ENCODE measurements around the gene SPATA32. TPM values are rescaled to one million over a fixed set of nuclear protein-coding genes. Genes with fewer than 3 reads are reported as not detected.

Gene SPATA32, protein sequence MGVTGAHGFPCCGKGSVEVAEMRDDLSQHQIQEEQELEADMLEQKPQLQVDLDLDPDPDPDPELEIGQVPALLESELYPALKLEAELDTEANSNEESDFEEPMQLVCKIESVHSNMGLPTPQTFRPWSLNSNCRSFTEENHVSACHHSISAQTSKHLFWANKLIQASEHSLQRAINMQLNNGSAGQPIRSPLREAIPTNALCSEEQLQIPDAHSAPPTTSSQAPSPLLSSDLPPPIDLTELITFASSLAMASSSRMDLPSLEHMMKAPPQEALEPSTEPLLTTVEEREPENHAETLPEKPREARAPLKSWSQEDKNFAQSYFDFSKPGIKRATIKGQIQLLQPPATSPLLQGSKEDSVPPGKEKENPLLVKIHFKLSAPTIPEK
- total RNA-seq: not detected

DNA sequence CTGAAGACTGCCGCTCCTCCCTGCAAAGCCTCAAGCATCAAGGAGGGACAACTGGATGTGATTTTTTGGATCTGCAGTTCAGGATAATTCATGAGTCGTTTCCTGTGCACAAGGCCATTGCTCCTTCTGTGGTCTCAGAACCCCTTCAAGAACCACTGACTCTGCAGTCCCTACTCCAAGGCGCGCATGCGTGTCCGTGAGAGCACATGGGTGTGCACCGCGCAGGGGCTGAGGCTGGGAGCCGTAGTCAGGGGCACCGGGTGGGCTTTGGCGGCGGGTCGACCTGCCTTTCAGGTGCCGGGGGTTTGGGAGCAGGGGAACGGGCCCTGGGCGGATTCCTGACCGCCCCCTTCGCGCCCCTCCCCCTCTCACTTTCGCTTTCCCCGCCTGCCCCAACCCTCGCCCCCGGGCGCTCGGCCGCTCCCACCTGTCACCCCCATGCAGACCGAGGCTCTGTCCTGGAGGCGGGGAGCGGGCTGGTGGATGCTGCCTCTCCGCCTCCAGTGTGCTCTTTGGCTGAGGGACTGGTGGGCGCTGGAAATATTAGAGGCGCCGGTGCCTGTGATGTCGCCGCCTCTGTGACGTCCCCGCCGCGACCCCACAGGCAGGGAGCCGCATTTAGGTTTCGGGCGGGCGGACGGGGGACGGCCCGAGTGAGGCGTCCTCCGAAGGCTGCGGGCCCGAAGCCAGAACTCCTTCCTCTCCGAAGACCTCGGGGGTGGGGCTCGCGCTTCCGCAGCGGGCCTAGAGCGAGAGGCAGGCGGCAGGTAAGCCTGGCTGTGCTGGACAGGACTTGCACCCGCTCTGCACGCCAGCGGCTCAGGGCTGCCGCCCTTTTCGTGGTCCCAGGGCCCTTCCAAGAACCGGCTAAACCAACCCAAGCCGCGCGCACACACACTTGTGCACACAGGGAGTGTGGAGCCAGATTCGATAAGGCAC is at the start of gene SPATA32:
SPATA32 (minus strand) TSS at position 518 of the 939 bp plus-strand sequence; CDS start at position 440, 78 bp downstream.
- H3K4me3 ChIP-seq: peak within 1 kb of the TSS; percentile 65 to 85 (median 81)
- H3K27me3 ChIP-seq: no peaks in the 10 kb centered on the region
- H3K4me1 ChIP-seq: peaks cover 23 to 26% (median 24%) of the 10 kb centered on the region in 4 donors
- intact Hi-C loops (cut with DNase I): no loop called here
- no peak for TF ChIP-seq EP300 (IDR thresholded peaks at IDR 0.05)
- no peak for TF ChIP-seq POLR2AphosphoS5 (IDR thresholded peaks at IDR 0.05)
- no peak for TF ChIP-seq POLR2A (IDR thresholded peaks at IDR 0.05; ENCODE audit: low read depth)
- TF ChIP-seq, protein P1, sequence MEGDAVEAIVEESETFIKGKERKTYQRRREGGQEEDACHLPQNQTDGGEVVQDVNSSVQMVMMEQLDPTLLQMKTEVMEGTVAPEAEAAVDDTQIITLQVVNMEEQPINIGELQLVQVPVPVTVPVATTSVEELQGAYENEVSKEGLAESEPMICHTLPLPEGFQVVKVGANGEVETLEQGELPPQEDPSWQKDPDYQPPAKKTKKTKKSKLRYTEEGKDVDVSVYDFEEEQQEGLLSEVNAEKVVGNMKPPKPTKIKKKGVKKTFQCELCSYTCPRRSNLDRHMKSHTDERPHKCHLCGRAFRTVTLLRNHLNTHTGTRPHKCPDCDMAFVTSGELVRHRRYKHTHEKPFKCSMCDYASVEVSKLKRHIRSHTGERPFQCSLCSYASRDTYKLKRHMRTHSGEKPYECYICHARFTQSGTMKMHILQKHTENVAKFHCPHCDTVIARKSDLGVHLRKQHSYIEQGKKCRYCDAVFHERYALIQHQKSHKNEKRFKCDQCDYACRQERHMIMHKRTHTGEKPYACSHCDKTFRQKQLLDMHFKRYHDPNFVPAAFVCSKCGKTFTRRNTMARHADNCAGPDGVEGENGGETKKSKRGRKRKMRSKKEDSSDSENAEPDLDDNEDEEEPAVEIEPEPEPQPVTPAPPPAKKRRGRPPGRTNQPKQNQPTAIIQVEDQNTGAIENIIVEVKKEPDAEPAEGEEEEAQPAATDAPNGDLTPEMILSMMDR (IDR thresholded peaks at IDR 0.05): no peak
- peak within 1 kb of the TSS; percentile 42 to 65 (median 52) for H3K27ac ChIP-seq (replicated peaks in 1 of 4)
- 18% methylated on average over 15 of the region's 68 CpGs for whole genome bisulfite sequencing
- no peak for DNase-seq (ENCODE audit: extremely low spot score)
- H3K9me3 ChIP-seq: no peaks in the 10 kb centered on the region
- H3K36me3 ChIP-seq: peaks cover 25 to 40% (median 39%) of the 10 kb centered on the region in 4 donors

DNA sequence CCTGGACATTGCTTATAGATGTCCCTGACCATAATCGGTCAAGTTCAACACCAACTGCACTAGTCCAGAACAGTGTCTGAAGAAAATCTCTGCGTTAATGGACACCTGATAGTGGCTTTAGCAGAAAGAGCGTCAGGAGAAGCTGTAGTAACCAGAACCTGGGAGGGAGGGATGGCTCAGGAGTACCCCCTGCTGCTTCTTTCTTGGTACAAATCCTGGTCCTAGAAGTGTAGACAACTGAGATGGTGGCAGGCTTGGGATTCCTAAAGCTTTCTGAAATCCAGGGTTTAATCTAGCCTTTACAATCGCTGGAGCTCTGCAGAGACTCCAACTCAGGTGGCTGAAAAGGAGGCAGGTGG is 49.5 kb upstream of the SPATA32 start:
- no peaks in the 10 kb centered on the region for H3K27me3 ChIP-seq
- H3K9me3 ChIP-seq: no peaks in the 10 kb centered on the region
- peaks cover 0 to 3% (median 0%) of the 10 kb centered on the region in 4 donors for H3K36me3 ChIP-seq
- H3K27ac ChIP-seq (replicated peaks in 1 of 4): peak overlapping the region; percentile 92 to 99 (median 94)
- intact Hi-C loops (cut with DNase I): loop anchor here (5.0 kb wide), 1 partner anchor 34 kb away; no protein-coding TSS in a partner anchor
- 80% methylated on average over 3 of the region's 4 CpGs for WGBS
- DNase-seq (ENCODE audit: extremely low spot score): no peak
- peaks cover 77 to 100% (median 97%) of the 10 kb centered on the region in 4 donors for H3K4me1 ChIP-seq
- peak overlapping the region in 1 of 4 donors; percentile 41 for H3K4me3 ChIP-seq
- TF ChIP-seq POLR2AphosphoS5 (IDR thresholded peaks at IDR 0.05): no peak
- TF ChIP-seq, protein P1 (IDR thresholded peaks at IDR 0.05): peak; percentile 16 to 27 (median 25)

DNA sequence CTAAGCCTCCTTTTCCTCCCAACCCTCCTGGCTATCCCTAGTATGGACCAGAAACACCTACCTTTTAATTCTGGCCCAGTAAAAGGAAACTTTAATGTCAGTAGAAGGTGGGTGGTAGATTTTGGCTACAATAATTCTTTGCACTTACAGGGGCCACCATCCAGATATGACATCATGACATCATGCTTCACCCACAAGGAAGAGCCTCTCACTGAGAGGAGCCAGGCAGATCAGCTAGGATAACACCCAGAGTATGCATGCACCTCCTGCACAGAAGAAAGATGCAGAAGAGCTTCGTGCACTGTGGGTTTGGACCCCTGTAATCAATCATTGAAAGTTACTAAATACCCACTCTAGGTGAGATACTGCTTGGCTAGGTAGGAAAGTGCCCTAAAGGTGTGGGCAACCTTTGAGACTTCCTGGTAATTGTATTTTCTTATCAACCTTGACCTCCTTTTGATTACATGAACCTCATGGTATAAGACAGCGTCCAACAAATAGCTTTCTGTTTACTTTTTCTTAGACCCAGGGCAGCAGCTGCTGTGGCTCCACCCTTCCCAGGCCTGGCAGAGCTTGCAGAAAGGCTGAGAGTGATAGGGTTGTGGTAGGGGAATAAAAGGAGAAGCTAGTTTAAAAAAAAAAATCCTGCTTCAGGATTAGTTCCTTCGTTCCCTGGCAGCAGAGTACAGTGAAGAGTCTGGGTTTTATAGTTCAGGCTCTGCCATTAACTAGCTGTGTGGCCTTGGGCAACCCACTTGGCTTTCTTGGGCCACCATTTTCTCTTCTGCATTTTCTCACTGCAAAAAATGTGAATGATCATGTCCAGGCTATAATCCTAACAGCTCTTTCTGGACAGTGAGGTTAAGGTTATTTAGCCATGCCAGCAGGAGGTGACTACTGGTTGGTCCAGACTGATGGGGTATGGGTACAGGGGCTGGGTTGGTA is 48.8 kb upstream of the SPATA32 start:
- intact Hi-C loops (cut with DNase I): loop anchor here (5.0 kb wide), 1 partner anchor 33 kb away; no protein-coding TSS in a partner anchor
- H3K9me3 ChIP-seq: no peaks in the 10 kb centered on the region
- peaks cover 84 to 100% (median 100%) of the 10 kb centered on the region in 4 donors for H3K4me1 ChIP-seq
- no peak overlapping the region for H3K4me3 ChIP-seq
- peak overlapping the region; percentile 92 to 99 (median 94) for H3K27ac ChIP-seq (replicated peaks in 1 of 4)
- TF ChIP-seq EP300 (IDR thresholded peaks at IDR 0.05): no peak
- TF ChIP-seq, protein P1 (IDR thresholded peaks at IDR 0.05): no peak
- TF ChIP-seq POLR2AphosphoS5 (IDR thresholded peaks at IDR 0.05): no peak
- TF ChIP-seq POLR2A (IDR thresholded peaks at IDR 0.05; ENCODE audit: low read depth): no peak
- peaks cover 0 to 3% (median 0%) of the 10 kb centered on the region in 4 donors for H3K36me3 ChIP-seq
- 17% methylated on average over 3 of the region's 3 CpGs for WGBS
- H3K27me3 ChIP-seq: no peaks in the 10 kb centered on the region
- no peak for DNase-seq (ENCODE audit: extremely low spot score)

DNA sequence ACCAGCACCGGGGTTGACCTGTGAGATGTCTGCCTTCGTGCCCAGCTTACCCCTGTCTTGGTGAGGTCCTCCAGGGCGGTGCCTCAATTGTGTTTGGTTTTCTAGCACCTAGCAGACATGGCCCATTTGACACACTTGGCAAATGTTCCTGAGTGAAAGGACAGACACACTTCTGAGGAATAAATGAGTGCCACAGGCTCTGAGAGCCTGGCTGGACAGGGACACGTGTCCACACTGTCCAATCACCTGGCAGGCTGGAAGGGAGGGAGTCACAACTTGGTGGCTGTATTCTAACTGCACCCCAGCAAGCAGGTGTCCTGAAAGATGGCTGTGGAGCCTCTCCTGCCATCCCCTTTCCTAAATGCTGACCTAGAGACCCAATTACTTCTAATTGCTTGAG is 47.5 kb upstream of the SPATA32 start:
- DNase-seq (ENCODE audit: extremely low spot score): no peak
- H3K27me3 ChIP-seq: no peaks in the 10 kb centered on the region
- peaks cover 0 to 3% (median 0%) of the 10 kb centered on the region in 4 donors for H3K36me3 ChIP-seq
- TF ChIP-seq, protein P1 (IDR thresholded peaks at IDR 0.05): no peak
- TF ChIP-seq EP300 (IDR thresholded peaks at IDR 0.05) (no peak), POLR2AphosphoS5 (IDR thresholded peaks at IDR 0.05) (no peak), POLR2A (IDR thresholded peaks at IDR 0.05; ENCODE audit: low read depth) (no peak)
- intact Hi-C loops (cut with DNase I): no loop called here
- no peak overlapping the region for H3K4me3 ChIP-seq
- no peaks in the 10 kb centered on the region for H3K9me3 ChIP-seq
- H3K4me1 ChIP-seq: peaks cover 92 to 100% (median 97%) of the 10 kb centered on the region in 4 donors
- WGBS: 92% methylated on average over 2 of the region's 4 CpGs
- peak overlapping the region; percentile 83 to 99 (median 93) for H3K27ac ChIP-seq (replicated peaks in 1 of 4)
